Articular chondrocyte of knee joint (primary cell): ENCODE measurements around the gene STX17. TPM values are rescaled to one million over a fixed set of nuclear protein-coding genes. Genes with fewer than 3 reads are reported as not detected.

ENCODE experiments used
- total RNA-seq: library from RNA; depleted of rRNA; stranded (reverse); fragments of >200 nt; gene quantifications from 2 replicates; pipeline ENCODE4 v1.2.3, GENCODE V29; 2012

Gene STX17
- total RNA-seq: 33.1 and 37.4 TPM in 2 replicates

GRCh38 chr9:99906403-99907207, at the start of gene STX17:
Gene STX17 (plus strand): TSS chr9:99906654. CDS start chr9:99915240, 8,586 bp downstream.

Other genes with a start within 250 kb of the STX17 start
- 1.7 and 2.2 TPM in 2 replicates for gene NR4A3, start 84.8 kb upstream of the STX17 start, total RNA-seq
- 20.6 and 25.0 TPM in 2 replicates for gene ERP44, start 192.3 kb downstream of the STX17 start, total RNA-seq
- gene INVS, start 192.6 kb downstream of the STX17 start, total RNA-seq: 30.8 and 34.3 TPM in 2 replicates